Inflammatory macrophage treated with lipopolysaccharide for 1 hour (primary cell): ENCODE measurements around the gene ADARB2.

Experiments
- DNase-seq, 2 donors: peaks; one replicate each; pipeline ENCODE4 v3.0.0-alpha.2; 2020 to 2022

The ADARB2 gene

GRCh38 chr10:1189166-1190051 is 547.9 kb downstream of the ADARB2 start:
- DNase-seq, result no peak

GRCh38 chr10:1188558-1189135 is 548.7 kb downstream of the ADARB2 start:
- no peak for DNase-seq

- DNase-seq, result no peak
Measured at GRCh38 chr10:1187855-1188557, 549.3 kb downstream of the ADARB2 start.

- DNase-seq, result no peak
Measured at GRCh38 chr10:1187151-1187854, 550.0 kb downstream of the ADARB2 start.

GRCh38 chr10:1186683-1186990 is 550.7 kb downstream of the ADARB2 start:
- no peak for DNase-seq

- DNase-seq, result no peak
Measured at GRCh38 chr10:1185911-1186682, 551.2 kb downstream of the ADARB2 start.

- no peak for DNase-seq
Measured at GRCh38 chr10:1184541-1185430, 552.5 kb downstream of the ADARB2 start.

GRCh38 chr10:1183701-1184100 is 553.6 kb downstream of the ADARB2 start:
- no peak for DNase-seq

GRCh38 chr10:1183033-1183396 is 554.3 kb downstream of the ADARB2 start:
- DNase-seq, result no peak

GRCh38 chr10:1182280-1183032 is 554.9 kb downstream of the ADARB2 start:
- DNase-seq, result no peak

GRCh38 chr10:1180836-1181235 is 556.5 kb downstream of the ADARB2 start:
- DNase-seq, result no peak

GRCh38 chr10:1180071-1180730 is 557.1 kb downstream of the ADARB2 start:
- no peak for DNase-seq

GRCh38 chr10:1179346-1180070 is 557.8 kb downstream of the ADARB2 start:
- no peak for DNase-seq

- DNase-seq, result no peak
Measured at GRCh38 chr10:1178506-1178905, 558.8 kb downstream of the ADARB2 start.

- DNase-seq, result no peak
Measured at GRCh38 chr10:1177936-1178335, 559.4 kb downstream of the ADARB2 start.

GRCh38 chr10:1175956-1176565 is 561.3 kb downstream of the ADARB2 start:
- no peak for DNase-seq

GRCh38 chr10:1174022-1174421 is 563.3 kb downstream of the ADARB2 start:
- no peak for DNase-seq

GRCh38 chr10:1173091-1173490 is 564.2 kb downstream of the ADARB2 start:
- no peak for DNase-seq
